ENCODE measurements around the gene HOXB8. TPM values are rescaled to one million over a fixed set of nuclear protein-coding genes. Genes with fewer than 3 reads are reported as not detected.

The HOXB8 gene
- total RNA-seq, 1 donor from 2014 or later, result 0.21 TPM

DNA sequence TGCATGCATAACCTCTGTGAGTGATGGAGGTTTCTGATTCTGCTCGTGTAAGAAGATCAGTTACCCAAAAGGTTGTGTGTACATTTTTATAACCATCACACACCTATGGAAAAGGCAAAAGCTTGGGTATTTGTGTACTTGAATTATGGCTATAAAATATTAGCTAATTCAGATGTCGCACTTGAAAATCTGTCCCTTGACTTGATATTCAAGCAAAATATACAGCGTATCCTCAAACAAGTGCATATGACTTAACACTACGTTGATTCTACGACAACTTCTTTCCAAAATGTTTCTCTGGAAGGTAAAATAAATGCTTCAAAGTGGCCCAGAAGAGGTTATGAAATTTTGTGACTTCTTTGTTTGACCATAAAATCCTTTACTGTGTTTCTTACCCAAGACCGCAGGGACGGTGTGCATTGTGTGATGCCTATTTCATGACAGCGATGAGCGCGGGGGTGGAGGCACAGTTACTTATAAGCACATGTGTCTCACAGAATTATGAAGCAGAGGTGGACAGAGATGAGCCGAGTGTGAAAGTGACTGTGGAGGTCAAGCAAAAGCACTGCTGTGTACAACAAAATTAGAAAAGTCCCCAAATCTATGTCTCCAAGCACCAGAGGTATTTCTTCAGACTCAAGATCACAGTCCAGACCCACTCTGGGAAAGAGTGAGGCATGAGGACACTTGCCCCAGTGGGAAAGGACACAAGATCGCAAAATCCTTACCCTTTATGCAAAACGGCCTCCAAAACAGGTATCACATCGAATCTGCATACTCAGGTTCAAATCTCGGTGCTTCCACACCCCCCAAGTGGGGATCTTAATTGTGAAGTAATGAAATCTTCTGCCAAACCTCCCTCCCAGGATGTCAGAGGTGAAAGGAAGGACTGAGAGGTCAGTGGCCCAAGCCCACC, 15.2 kb upstream of the HOXB8 start:
- H3K4me1 ChIP-seq, result peaks cover 24% of the 10 kb centered on the region
- H3K27ac ChIP-seq, result no peak overlapping the region
- DNase-seq (no peak), ATAC-seq (no peak)
- no peak overlapping the region for H3K4me3 ChIP-seq
- TF ChIP-seq, protein P1, sequence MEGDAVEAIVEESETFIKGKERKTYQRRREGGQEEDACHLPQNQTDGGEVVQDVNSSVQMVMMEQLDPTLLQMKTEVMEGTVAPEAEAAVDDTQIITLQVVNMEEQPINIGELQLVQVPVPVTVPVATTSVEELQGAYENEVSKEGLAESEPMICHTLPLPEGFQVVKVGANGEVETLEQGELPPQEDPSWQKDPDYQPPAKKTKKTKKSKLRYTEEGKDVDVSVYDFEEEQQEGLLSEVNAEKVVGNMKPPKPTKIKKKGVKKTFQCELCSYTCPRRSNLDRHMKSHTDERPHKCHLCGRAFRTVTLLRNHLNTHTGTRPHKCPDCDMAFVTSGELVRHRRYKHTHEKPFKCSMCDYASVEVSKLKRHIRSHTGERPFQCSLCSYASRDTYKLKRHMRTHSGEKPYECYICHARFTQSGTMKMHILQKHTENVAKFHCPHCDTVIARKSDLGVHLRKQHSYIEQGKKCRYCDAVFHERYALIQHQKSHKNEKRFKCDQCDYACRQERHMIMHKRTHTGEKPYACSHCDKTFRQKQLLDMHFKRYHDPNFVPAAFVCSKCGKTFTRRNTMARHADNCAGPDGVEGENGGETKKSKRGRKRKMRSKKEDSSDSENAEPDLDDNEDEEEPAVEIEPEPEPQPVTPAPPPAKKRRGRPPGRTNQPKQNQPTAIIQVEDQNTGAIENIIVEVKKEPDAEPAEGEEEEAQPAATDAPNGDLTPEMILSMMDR (IDR thresholded peaks at IDR 0.05), result no peak
- H3K36me3 ChIP-seq, result no peaks in the 10 kb centered on the region
- intact Hi-C loops (cut with DNase I), result no loop called here
- peaks cover 100% of the 10 kb centered on the region for H3K27me3 ChIP-seq (ENCODE audit: low read depth)
- no peaks in the 10 kb centered on the region for H3K9me3 ChIP-seq

GRCh38 chr17:48629411-48629759, 14.3 kb upstream of the HOXB8 start:
- TF ChIP-seq, protein P1 (IDR thresholded peaks at IDR 0.05), result no peak
- Histone ChIP-seq H3K27me3 (ENCODE audit: low read depth) (peaks cover 100% of the 10 kb centered on the region), H3K4me3 (no peak overlapping the region), H3K9me3 (no peaks in the 10 kb centered on the region), H3K27ac (no peak overlapping the region), H3K36me3 (no peaks in the 10 kb centered on the region), H3K4me1 (peaks cover 31% of the 10 kb centered on the region)
- no peak for DNase-seq
- ATAC-seq, result no peak
- intact Hi-C loops (cut with DNase I), result no loop called here

DNA sequence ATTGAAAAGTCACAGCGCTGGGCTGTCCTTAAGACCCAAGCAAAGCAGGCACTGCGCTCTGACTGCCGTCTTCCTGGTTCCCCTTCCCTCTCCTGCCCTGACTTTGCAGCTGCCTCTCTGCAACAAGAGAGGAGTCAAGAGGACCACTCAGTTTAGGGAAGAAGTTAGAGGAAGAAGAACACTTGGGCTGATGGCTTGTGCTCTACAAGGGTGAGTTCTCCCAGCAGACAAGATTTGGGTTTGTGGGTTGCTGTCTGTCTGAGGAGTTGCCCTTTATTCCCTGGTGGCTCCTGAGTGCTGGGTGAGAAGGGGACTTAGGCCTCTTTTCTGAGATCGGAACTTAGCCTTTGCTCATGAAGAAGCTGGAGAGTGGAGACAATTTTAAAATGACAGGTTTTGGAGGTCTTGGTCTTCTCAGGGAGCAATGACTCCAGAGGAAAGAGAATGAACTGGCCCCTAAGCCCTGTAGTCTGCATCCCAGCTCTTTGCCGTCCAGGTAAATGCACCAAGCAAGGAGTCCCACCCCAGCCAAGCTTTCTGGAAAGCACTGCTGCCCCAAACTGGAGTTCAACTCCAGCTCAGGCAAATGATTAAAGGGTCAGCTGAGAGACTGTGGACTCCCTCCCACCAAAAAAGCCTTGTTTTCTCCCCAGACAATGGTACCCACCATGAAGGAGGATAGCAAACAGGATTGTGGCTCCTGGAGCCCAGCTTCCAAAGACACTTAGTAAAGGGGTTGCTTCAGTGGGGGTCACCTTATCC, 13.7 kb upstream of the HOXB8 start:
- intact Hi-C loops (cut with DNase I), result no loop called here
- no peak for ATAC-seq
- Histone ChIP-seq H3K4me3 (no peak overlapping the region), H3K36me3 (no peaks in the 10 kb centered on the region), H3K27ac (no peak overlapping the region), H3K9me3 (no peaks in the 10 kb centered on the region), H3K4me1 (peaks cover 28% of the 10 kb centered on the region), H3K27me3 (ENCODE audit: low read depth) (peaks cover 100% of the 10 kb centered on the region)
- TF ChIP-seq, protein P1 (IDR thresholded peaks at IDR 0.05), result no peak
- DNase-seq, result no peak

DNA sequence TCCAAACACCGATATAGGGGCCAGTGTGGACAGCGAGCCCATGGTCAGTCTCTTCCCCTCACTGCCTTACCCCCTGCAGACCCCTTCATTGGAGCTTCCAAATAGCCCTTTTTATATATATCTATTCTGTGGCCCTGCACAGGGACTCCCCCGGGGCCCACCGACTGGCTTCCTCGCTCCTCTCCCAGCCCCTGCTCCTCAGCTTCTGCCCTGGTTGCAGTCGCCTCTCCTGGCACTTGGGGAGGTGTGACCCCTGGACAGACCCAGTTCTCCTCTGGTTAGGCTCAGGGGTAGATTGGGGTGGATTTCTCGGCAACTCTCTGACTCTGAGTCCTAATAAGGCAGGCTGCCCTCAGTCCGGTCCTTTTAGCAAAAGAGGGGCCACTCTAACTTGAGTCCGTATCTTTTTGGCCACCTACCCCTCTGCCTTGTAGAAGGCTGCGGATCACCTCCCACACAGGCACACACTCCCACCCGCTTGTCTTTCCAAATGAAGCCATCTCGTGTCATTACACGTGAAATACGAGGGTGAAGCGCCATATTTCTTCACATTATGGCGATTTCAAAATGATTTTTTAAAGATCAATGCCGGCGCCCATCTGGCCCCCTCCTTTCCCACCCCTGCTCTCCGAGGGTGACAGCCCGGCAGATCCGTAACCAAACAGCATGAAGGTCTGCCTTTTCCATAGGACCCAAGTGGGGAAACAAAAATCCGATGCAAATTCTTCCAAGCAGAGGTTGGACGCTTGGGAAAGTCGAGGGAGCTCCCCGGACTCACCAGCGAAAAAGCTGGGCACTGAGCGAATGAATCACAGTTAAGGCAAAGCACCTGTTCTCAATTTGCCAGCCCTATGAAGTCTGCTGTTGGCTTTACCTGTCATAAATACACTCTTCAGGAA, 12.8 kb upstream of the HOXB8 start:
- no peak for DNase-seq
- Histone ChIP-seq H3K9me3 (no peaks in the 10 kb centered on the region), H3K4me1 (peaks cover 26% of the 10 kb centered on the region), H3K27ac (no peak overlapping the region), H3K27me3 (ENCODE audit: low read depth) (peaks cover 100% of the 10 kb centered on the region), H3K36me3 (no peaks in the 10 kb centered on the region), H3K4me3 (no peak overlapping the region)
- ATAC-seq, result no peak
- intact Hi-C loops (cut with DNase I), result no loop called here
- TF ChIP-seq, protein P1 (IDR thresholded peaks at IDR 0.05), result no peak

DNA sequence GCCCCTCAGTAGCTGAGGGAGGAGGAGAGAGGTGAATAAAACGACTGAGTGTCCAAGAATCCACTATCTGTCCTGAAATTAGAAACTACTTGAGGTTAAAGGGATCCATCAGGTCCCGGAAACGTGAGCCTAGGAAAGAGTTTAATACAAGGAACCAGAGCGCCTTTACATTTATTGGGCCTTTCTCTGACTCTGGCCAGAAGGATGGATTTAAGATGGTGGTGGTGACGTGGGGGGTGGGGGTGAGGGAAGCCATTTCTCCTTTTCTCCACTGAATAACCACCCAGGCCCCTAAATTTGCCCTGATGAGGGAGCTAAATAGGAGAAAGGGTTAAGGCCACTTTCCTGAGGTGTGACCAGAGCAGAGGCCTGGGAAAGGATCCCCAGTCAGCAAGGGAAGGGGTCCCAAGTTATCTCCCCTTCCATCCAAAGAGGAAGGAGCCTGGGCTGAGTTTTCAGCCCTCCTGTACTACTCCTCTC, 12.1 kb upstream of the HOXB8 start:
- ATAC-seq (no peak), DNase-seq (no peak)
- no peaks in the 10 kb centered on the region for H3K36me3 ChIP-seq
- intact Hi-C loops (cut with DNase I), result no loop called here
- H3K4me1 ChIP-seq, result peaks cover 26% of the 10 kb centered on the region
- no peak overlapping the region for H3K4me3 ChIP-seq
- H3K9me3 ChIP-seq, result no peaks in the 10 kb centered on the region
- TF ChIP-seq, protein P1 (IDR thresholded peaks at IDR 0.05), result no peak
- H3K27ac ChIP-seq, result no peak overlapping the region
- H3K27me3 ChIP-seq (ENCODE audit: low read depth), result peaks cover 100% of the 10 kb centered on the region
